Measurements from ENCODE around the gene SOS1.

GRCh38 chr2:39099310-39099869, 21.5 kb downstream of the SOS1 start:
- TF ChIP-seq CTCF (IDR thresholded peaks at IDR 0.05; ENCODE audit: low read depth, low read length, poor library complexity, severe bottlenecking) (no peak), EZH2phosphoT487 (IDR thresholded peaks at IDR 0.05; ENCODE audit: borderline replicate concordance, low read length) (no peak)
